Medulla oblongata (tissue), 1 donor: ENCODE data around the gene BCL10.

Experiments
- DNase-seq: peaks from one replicate; pipeline ENCODE4 v3.0.0-alpha.2; 2015; ENCODE audit errors: extremely low spot score

Gene BCL10

GRCh38 chr1:85276215-85276977 lies at the start of gene BCL10:
TSS of gene BCL10 (minus strand) at chr1:85276632. CDS start at chr1:85276352, 280 bp downstream.
- DNase-seq = peak; percentile 99

GRCh38 chr1:85325920-85326319 lies 49.5 kb upstream of the BCL10 start:
- no peak for DNase-seq

GRCh38 chr1:85323770-85324169 lies 47.3 kb upstream of the BCL10 start:
- DNase-seq = no peak

GRCh38 chr1:85322655-85323054 lies 46.2 kb upstream of the BCL10 start:
- DNase-seq = no peak

- DNase-seq = no peak
Measured at GRCh38 chr1:85321237-85321964, 45.0 kb upstream of the BCL10 start.

GRCh38 chr1:85320371-85321131 lies 44.1 kb upstream of the BCL10 start:
- no peak for DNase-seq

- DNase-seq = no peak
Measured at GRCh38 chr1:85319931-85320330, 43.5 kb upstream of the BCL10 start.

- no peak for DNase-seq
Measured at GRCh38 chr1:85319491-85319890, 43.1 kb upstream of the BCL10 start.

GRCh38 chr1:85318217-85318616 lies 41.8 kb upstream of the BCL10 start:
- DNase-seq = no peak

- no peak for DNase-seq
Measured at GRCh38 chr1:85317560-85317959, 41.1 kb upstream of the BCL10 start.

- no peak for DNase-seq
Measured at GRCh38 chr1:85316321-85316720, 39.9 kb upstream of the BCL10 start.

- DNase-seq = no peak
Measured at GRCh38 chr1:85315789-85316188, 39.4 kb upstream of the BCL10 start.

- DNase-seq = no peak
Measured at GRCh38 chr1:85314726-85315125, 38.3 kb upstream of the BCL10 start.

GRCh38 chr1:85313888-85314696 lies 37.7 kb upstream of the BCL10 start:
- DNase-seq = no peak

GRCh38 chr1:85311818-85312217 lies 35.4 kb upstream of the BCL10 start:
- DNase-seq = no peak

GRCh38 chr1:85308833-85309350 lies 32.5 kb upstream of the BCL10 start:
- no peak for DNase-seq

GRCh38 chr1:85307987-85308832 lies 31.8 kb upstream of the BCL10 start:
- peak; percentile 90 for DNase-seq

GRCh38 chr1:85306236-85306635 lies 29.8 kb upstream of the BCL10 start:
- no peak for DNase-seq

GRCh38 chr1:85303440-85304162 lies 27.2 kb upstream of the BCL10 start:
- DNase-seq = no peak

- DNase-seq = no peak
Measured at GRCh38 chr1:85300140-85300539, 23.7 kb upstream of the BCL10 start.
